ENCODE measurements around the gene DDR2.
A peak's percentile ranks its signal among the peaks of the same experiment; 100 is the strongest.

DDR2 gene

GRCh38 chr1:162676087-162676486 lies 43.8 kb downstream of the DDR2 start:
- Histone ChIP-seq H3K4me3 (ENCODE audit: severe bottlenecking) (no peak overlapping the region), H3K27me3 (ENCODE audit: insufficient read depth, poor library complexity, severe bottlenecking) (no peaks in the 10 kb centered on the region), H3K27ac (ENCODE audit: poor library complexity, severe bottlenecking) (no peak overlapping the region), H3K36me3 (ENCODE audit: low read depth) (no peaks in the 10 kb centered on the region), H3K9me3 (ENCODE audit: severe bottlenecking) (no peaks in the 10 kb centered on the region), H3K4me1 (ENCODE audit: insufficient read depth, poor library complexity, severe bottlenecking) (peaks cover 9% of the 10 kb centered on the region)
- no peak for ATAC-seq (ENCODE audit: low read depth)
- no peak for TF ChIP-seq CTCF (IDR thresholded peaks at IDR 0.05; ENCODE audit: poor library complexity, severe bottlenecking)
- no peak for DNase-seq (ENCODE audit: low spot score)

- H3K36me3 ChIP-seq (ENCODE audit: low read depth), result no peaks in the 10 kb centered on the region
- H3K4me3 ChIP-seq (ENCODE audit: severe bottlenecking), result no peak overlapping the region
- ATAC-seq (ENCODE audit: low read depth) (no peak), DNase-seq (ENCODE audit: low spot score) (no peak)
- H3K9me3 ChIP-seq (ENCODE audit: severe bottlenecking), result no peaks in the 10 kb centered on the region
- H3K4me1 ChIP-seq (ENCODE audit: insufficient read depth, poor library complexity, severe bottlenecking), result peaks cover 9% of the 10 kb centered on the region
- TF ChIP-seq CTCF (IDR thresholded peaks at IDR 0.05; ENCODE audit: poor library complexity, severe bottlenecking), result no peak
- H3K27me3 ChIP-seq (ENCODE audit: insufficient read depth, poor library complexity, severe bottlenecking), result no peaks in the 10 kb centered on the region
- H3K27ac ChIP-seq (ENCODE audit: poor library complexity, severe bottlenecking), result no peak overlapping the region
These were observed 44.5 kb downstream of the DDR2 start for GRCh38 chr1:162676750-162677149.

- no peak for ATAC-seq (ENCODE audit: low read depth)
- TF ChIP-seq CTCF (IDR thresholded peaks at IDR 0.05; ENCODE audit: poor library complexity, severe bottlenecking), result no peak
- no peak overlapping the region for H3K4me3 ChIP-seq (ENCODE audit: severe bottlenecking)
- H3K9me3 ChIP-seq (ENCODE audit: severe bottlenecking), result no peaks in the 10 kb centered on the region
- no peaks in the 10 kb centered on the region for H3K36me3 ChIP-seq (ENCODE audit: low read depth)
- no peaks in the 10 kb centered on the region for H3K27me3 ChIP-seq (ENCODE audit: insufficient read depth, poor library complexity, severe bottlenecking)
- H3K4me1 ChIP-seq (ENCODE audit: insufficient read depth, poor library complexity, severe bottlenecking), result peaks cover 9% of the 10 kb centered on the region
- no peak for DNase-seq (ENCODE audit: low spot score)
- peak overlapping the region; percentile 51 for H3K27ac ChIP-seq (ENCODE audit: poor library complexity, severe bottlenecking)
These were observed 45.5 kb downstream of the DDR2 start for GRCh38 chr1:162677607-162678371.

- no peak for TF ChIP-seq CTCF (IDR thresholded peaks at IDR 0.05; ENCODE audit: poor library complexity, severe bottlenecking)
- Histone ChIP-seq H3K9me3 (ENCODE audit: severe bottlenecking) (no peaks in the 10 kb centered on the region), H3K27me3 (ENCODE audit: insufficient read depth, poor library complexity, severe bottlenecking) (no peaks in the 10 kb centered on the region), H3K36me3 (ENCODE audit: low read depth) (no peaks in the 10 kb centered on the region), H3K4me1 (ENCODE audit: insufficient read depth, poor library complexity, severe bottlenecking) (peaks cover 9% of the 10 kb centered on the region), H3K27ac (ENCODE audit: poor library complexity, severe bottlenecking) (peak overlapping the region; percentile 51), H3K4me3 (ENCODE audit: severe bottlenecking) (no peak overlapping the region)
- ATAC-seq (ENCODE audit: low read depth) (peak; percentile 94), DNase-seq (ENCODE audit: low spot score) (no peak)
These were observed 46.2 kb downstream of the DDR2 start for GRCh38 chr1:162678439-162678838.

GRCh38 chr1:162679298-162679697 lies 47.0 kb downstream of the DDR2 start:
- Histone ChIP-seq H3K36me3 (ENCODE audit: low read depth) (no peaks in the 10 kb centered on the region), H3K27ac (ENCODE audit: poor library complexity, severe bottlenecking) (peak overlapping the region; percentile 51), H3K4me3 (ENCODE audit: severe bottlenecking) (no peak overlapping the region), H3K4me1 (ENCODE audit: insufficient read depth, poor library complexity, severe bottlenecking) (peaks cover 9% of the 10 kb centered on the region), H3K9me3 (ENCODE audit: severe bottlenecking) (no peaks in the 10 kb centered on the region), H3K27me3 (ENCODE audit: insufficient read depth, poor library complexity, severe bottlenecking) (no peaks in the 10 kb centered on the region)
- no peak for TF ChIP-seq CTCF (IDR thresholded peaks at IDR 0.05; ENCODE audit: poor library complexity, severe bottlenecking)
- ATAC-seq (ENCODE audit: low read depth) (no peak), DNase-seq (ENCODE audit: low spot score) (no peak)

Measured in RWPE2 (cell line).